Upper lobe of right lung (tissue), 1 donor: ENCODE data around the gene TENT4A. TPM values are rescaled to one million over a fixed set of nuclear protein-coding genes. Genes with fewer than 3 reads are reported as not detected.

ENCODE experiments used
- ATAC-seq: fragments of 200-7000 bp; cut with Tn5 transposase; one replicate; pipeline ENCODE4 v1.9.1; 2020; ENCODE audit warnings: mild to moderate bottlenecking, moderate library complexity
- DNase-seq: peaks from one replicate; pipeline ENCODE4 v3.0.0-alpha.2; 2020
- H3K27ac ChIP-seq: fragments of 200-600 bp; one replicate; pipeline ENCODE4 v1.8.0; 2022
- H3K27me3 ChIP-seq: fragments of 200-600 bp; one replicate; pipeline ENCODE4 v1.8.0; 2022; ENCODE audit warnings: mild to moderate bottlenecking
- H3K36me3 ChIP-seq: fragments of 200-600 bp; one replicate; pipeline ENCODE4 v1.8.0; 2022
- H3K4me1 ChIP-seq: fragments of 200-600 bp; one replicate; pipeline ENCODE4 v1.8.0; 2022
- H3K4me3 ChIP-seq: fragments of 200-600 bp; one replicate; pipeline ENCODE4 v1.8.0; 2022; ENCODE audit warnings: mild to moderate bottlenecking
- H3K9me3 ChIP-seq: fragments of 200-600 bp; one replicate; pipeline ENCODE4 v1.8.0; 2022
- intact Hi-C: fragments of 100-400 bp; cut with DNase I; formaldehyde crosslinking; loops from one replicate; pipeline ENCODE4 v1.11.0; 2022
- total RNA-seq: library from RNA; stranded (reverse); fragmentation: NEBNext Ultra II Directional; extraction: Animal tissue kit (Norgen Biotek cat#: 25700); gene quantifications from one replicate; pipeline ENCODE4 v1.2.1, GENCODE V29; 2021
- TF ChIP-seq, protein P1 (sequence below): fragments of 200-600 bp; IDR thresholded peaks from one replicate; pipeline ENCODE4 v1.8.0; 2022; ENCODE audit warnings: antibody characterized with exemption
- donor health status: DM: no; HTN: yes; CAD: no; lungs with severe emphysema.

TENT4A gene
- total RNA-seq, 1 donor from 2014 or later: 19.9 TPM

DNA sequence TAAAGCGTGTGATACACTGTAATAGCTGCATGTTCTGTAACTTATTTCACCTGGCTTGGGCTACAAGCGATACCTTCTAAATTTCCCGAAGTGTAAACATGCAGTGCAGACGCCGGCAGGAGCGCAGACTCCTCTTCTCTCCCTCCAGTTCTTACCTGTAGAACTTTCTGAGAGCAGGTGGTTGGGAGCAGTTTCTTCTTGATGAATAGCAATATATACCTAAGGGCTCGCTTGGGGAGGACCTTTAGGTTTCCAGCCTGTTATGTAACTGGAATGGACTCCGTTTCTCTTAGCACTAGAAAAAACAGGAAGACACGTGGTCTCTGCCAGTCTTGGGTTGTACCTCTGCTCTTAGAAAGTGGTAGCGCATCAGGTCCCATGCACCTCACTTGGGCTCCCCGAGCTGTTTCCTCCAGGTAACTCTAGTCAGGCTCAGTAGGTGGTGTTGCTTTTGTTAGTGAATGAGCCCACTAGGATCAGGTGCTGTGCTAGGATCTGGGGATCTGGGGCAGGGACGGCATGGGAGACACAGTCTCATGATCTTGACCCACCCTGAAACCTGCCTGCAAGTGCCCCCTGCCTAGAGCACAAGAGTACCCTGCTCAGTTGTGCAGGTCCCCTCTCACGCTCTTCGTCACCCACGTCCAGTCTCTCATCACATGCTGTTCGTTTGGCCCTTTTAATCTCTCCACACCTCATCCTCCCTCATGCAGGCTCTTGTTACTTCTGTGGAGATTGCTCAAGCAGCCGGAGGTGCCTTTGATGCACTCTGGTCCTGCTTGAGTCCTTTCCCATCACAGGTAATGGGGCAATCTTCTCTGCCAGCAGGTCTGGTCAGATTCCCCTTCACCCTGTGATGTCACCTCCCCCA, 2.8 kb downstream of the TENT4A start:
- ATAC-seq (no peak), DNase-seq (peak; percentile 42)
- TF ChIP-seq, protein P1, sequence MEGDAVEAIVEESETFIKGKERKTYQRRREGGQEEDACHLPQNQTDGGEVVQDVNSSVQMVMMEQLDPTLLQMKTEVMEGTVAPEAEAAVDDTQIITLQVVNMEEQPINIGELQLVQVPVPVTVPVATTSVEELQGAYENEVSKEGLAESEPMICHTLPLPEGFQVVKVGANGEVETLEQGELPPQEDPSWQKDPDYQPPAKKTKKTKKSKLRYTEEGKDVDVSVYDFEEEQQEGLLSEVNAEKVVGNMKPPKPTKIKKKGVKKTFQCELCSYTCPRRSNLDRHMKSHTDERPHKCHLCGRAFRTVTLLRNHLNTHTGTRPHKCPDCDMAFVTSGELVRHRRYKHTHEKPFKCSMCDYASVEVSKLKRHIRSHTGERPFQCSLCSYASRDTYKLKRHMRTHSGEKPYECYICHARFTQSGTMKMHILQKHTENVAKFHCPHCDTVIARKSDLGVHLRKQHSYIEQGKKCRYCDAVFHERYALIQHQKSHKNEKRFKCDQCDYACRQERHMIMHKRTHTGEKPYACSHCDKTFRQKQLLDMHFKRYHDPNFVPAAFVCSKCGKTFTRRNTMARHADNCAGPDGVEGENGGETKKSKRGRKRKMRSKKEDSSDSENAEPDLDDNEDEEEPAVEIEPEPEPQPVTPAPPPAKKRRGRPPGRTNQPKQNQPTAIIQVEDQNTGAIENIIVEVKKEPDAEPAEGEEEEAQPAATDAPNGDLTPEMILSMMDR: no peak
- Histone ChIP-seq H3K36me3 (no peaks in the 10 kb centered on the region), H3K4me3 (peak overlapping the region; percentile 67), H3K27me3 (no peaks in the 10 kb centered on the region), H3K9me3 (no peaks in the 10 kb centered on the region), H3K27ac (no peak overlapping the region), H3K4me1 (peaks cover 49% of the 10 kb centered on the region)
- intact Hi-C loops: no loop called here

GRCh38 chr5:6716629-6717149, 3.5 kb downstream of the TENT4A start:
- H3K27ac ChIP-seq: no peak overlapping the region
- H3K9me3 ChIP-seq: no peaks in the 10 kb centered on the region
- DNase-seq (peak; percentile 33), ATAC-seq (no peak)
- intact Hi-C loops: no loop called here
- H3K4me3 ChIP-seq: no peak overlapping the region
- H3K36me3 ChIP-seq: no peaks in the 10 kb centered on the region
- H3K27me3 ChIP-seq: no peaks in the 10 kb centered on the region
- peaks cover 56% of the 10 kb centered on the region for H3K4me1 ChIP-seq
- TF ChIP-seq, protein P1: no peak

DNA sequence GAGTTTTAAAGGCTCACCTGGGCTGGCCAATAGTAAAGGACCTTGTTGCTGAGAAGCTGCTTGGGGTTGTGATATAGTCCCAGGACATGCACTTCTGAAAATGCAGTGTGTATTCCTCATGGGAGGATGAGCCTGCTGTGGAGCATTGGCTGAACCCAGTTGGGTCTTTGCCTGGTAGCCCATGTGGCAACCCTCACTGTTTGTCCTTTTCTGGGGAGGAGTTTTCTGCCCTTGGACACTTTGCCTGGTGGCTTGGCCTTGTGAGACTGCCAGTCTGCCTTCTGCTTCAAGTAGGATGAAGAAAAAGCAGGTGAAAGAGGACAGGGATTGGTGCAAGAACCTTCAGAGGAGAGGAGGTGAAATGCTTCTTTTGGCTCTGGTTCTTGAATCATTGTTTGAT, 4.0 kb downstream of the TENT4A start:
- no peaks in the 10 kb centered on the region for H3K9me3 ChIP-seq
- H3K36me3 ChIP-seq: no peaks in the 10 kb centered on the region
- DNase-seq: no peak
- no peak overlapping the region for H3K27ac ChIP-seq
- intact Hi-C loops: no loop called here
- peaks cover 60% of the 10 kb centered on the region for H3K4me1 ChIP-seq
- H3K4me3 ChIP-seq: no peak overlapping the region
- TF ChIP-seq, protein P1: no peak
- H3K27me3 ChIP-seq: no peaks in the 10 kb centered on the region
- no peak for ATAC-seq

DNA sequence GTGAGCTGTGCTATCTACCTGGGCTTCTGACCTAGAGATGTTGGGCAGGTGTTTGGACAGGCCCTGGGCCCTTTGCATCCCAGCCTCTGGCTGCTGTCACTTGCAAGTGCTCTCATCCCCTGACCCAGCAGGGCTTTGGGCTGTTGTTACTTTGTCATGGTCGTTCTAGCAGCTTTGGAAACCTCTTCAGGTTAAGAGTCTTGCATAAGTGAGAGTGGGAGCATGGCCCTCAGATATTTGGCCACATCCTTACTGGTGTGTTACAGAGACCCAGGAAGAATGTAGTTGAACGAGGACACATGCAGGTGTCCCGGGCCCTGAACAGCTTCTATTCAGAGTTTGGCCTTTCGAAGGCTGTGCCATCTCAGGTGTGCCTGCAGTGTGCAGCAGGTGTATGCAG, 4.5 kb downstream of the TENT4A start:
- Histone ChIP-seq H3K9me3 (no peaks in the 10 kb centered on the region), H3K27ac (no peak overlapping the region), H3K36me3 (no peaks in the 10 kb centered on the region), H3K4me3 (no peak overlapping the region), H3K4me1 (peaks cover 65% of the 10 kb centered on the region), H3K27me3 (no peaks in the 10 kb centered on the region)
- TF ChIP-seq, protein P1: no peak
- ATAC-seq: no peak
- intact Hi-C loops: no loop called here
- peak; percentile 58 for DNase-seq

DNA sequence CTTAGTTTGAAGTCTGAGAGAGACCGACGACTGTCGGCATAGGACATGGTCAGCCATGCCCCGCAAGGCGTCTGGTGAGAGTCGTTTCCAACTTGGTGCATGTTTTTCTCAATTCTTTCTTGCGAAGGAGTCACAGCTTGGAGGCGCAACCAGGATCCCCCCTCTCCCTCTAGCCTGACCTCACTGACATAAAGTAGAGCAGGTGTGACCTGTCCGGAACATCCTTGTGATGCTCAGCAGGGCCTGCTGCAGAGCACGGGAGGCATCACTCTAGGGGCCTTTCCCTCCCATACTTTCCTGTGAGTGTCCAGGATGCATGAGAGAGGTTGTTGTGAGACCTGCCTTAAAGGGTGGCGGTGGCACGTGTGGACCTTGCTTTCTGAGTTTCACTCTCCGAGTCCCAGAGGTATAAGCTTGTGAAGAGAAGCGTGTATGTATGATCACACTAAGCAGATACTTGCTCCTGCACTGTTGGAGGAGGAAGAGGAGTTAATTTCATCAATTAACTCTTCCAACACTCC, 5.0 kb downstream of the TENT4A start:
- Histone ChIP-seq H3K9me3 (no peaks in the 10 kb centered on the region), H3K27me3 (no peaks in the 10 kb centered on the region), H3K4me1 (peaks cover 70% of the 10 kb centered on the region), H3K36me3 (no peaks in the 10 kb centered on the region), H3K27ac (no peak overlapping the region), H3K4me3 (no peak overlapping the region)
- TF ChIP-seq, protein P1: no peak
- ATAC-seq (no peak), DNase-seq (peak; percentile 40)
- intact Hi-C loops: no loop called here
